ENCODE results near the gene AZIN2. TPM values are rescaled to one million over a fixed set of nuclear protein-coding genes. Genes with fewer than 3 reads are reported as not detected.

AZIN2 gene
- total RNA-seq: 10 to 100 TPM; 11.6 to 93.3 (median 42.0) TPM

GRCh38 chr1:33080885-33081553, at the start of gene AZIN2:
AZIN2 (plus strand) TSS chr1:33081153; CDS start chr1:33082250, 1,097 bp downstream.
- Histone ChIP-seq H3K27me3 (no peaks in the 10 kb centered on the region), H3K4me3 (peak within 1 kb of the TSS; percentile 50 to 82 (median 62)), H3K36me3 (no peaks in the 10 kb centered on the region), H3K4me1 (peaks cover 5 to 26% (median 17%) of the 10 kb centered on the region in 4 donors), H3K27ac (peak within 1 kb of the TSS; percentile 46 to 79 (median 72)), H3K9me3 (no peaks in the 10 kb centered on the region)
- 5% methylated on average over 21 of the region's 52 CpGs; no CpG with 5 or more reads in 1 of the 2 donors for WGBS, 2 donors (ENCODE audit: low coverage in 1 of 2)
- peak; percentile 98 for DNase-seq
- in situ Hi-C loops (cut with MboI; ENCODE audit: low pct_ligation_motif_present in 1 of 4, low pct_unique_long_range_greater_than_20kb in 1 of 4, low sequenced_read_pairs in 3 of 4): no loop called here
- TF ChIP-seq POLR2AphosphoS5 (IDR thresholded peaks at IDR 0.05) (peak; percentile 85 to 92 (median 92)), EP300 (IDR thresholded peaks at IDR 0.05; ENCODE audit: low read depth) (no peak), CTCF (IDR thresholded peaks at IDR 0.05) (peak in 2 of 5 experiments; percentile 30 to 42), POLR2A (IDR thresholded peaks at IDR 0.05) (peak; percentile 91)
- intact Hi-C loops (cut with DNase I; ENCODE audit: low total_unique reads): no loop called here

GRCh38 chr1:33031506-33031905, 49.4 kb upstream of the AZIN2 start:
- H3K27me3 ChIP-seq: no peaks in the 10 kb centered on the region
- intact Hi-C loops (cut with DNase I; ENCODE audit: low total_unique reads) (no loop called here), in situ Hi-C loops (cut with MboI; ENCODE audit: low pct_ligation_motif_present in 1 of 4, low pct_unique_long_range_greater_than_20kb in 1 of 4, low sequenced_read_pairs in 3 of 4) (no loop called here)
- no peaks in the 10 kb centered on the region for H3K36me3 ChIP-seq
- WGBS, 2 donors (ENCODE audit: low coverage in 1 of 2): 90% methylated on average over 3 to 4 of the region's 4 CpGs
- no peaks in the 10 kb centered on the region for H3K9me3 ChIP-seq
- DNase-seq: no peak
- H3K27ac ChIP-seq: peak overlapping the region in 1 of 4 donors; percentile 1
- no peak overlapping the region for H3K4me3 ChIP-seq
- TF ChIP-seq EP300 (IDR thresholded peaks at IDR 0.05; ENCODE audit: low read depth) (no peak), POLR2AphosphoS5 (IDR thresholded peaks at IDR 0.05) (no peak)
- peaks cover 11 to 64% (median 40%) of the 10 kb centered on the region in 4 donors for H3K4me1 ChIP-seq

DNA sequence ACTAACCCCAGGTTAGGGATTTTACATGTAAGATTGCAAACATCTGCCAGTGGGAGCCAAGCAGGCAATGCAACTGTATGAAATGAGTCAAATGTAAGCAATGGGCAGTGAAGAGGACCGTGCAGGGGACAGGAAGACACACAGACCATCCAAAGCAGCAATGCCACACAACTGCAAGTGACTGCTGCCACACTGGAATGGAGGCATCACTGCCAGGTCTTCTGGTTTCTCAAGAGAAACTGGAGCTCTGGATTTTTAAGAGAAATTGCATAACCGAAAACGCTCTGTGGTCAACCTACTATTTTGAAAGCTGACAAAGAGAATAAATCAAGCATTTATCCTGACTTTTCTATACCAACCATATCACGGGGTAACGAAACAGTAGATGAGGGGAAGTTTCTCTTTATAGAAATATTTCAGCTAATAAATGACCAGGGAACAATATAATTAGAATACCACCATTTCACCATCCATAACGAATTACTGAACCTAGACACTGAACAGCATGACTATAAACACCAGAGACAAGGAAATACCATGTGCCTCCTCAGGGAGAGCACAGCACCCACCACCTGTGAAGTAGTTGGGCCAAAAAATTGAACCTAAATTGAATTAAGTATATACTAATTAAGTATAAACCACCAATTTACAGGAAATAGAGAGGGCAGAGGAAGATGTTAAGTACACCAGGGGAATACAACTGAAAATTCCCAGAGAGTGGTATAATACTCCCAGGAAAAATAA, 48.7 kb upstream of the AZIN2 start:
- no peak for DNase-seq
- H3K27me3 ChIP-seq: no peaks in the 10 kb centered on the region
- TF ChIP-seq POLR2AphosphoS5 (IDR thresholded peaks at IDR 0.05): no peak
- no peak for TF ChIP-seq EP300 (IDR thresholded peaks at IDR 0.05; ENCODE audit: low read depth)
- TF ChIP-seq CTCF (IDR thresholded peaks at IDR 0.05): no peak
- TF ChIP-seq POLR2A (IDR thresholded peaks at IDR 0.05): no peak
- 69 to 78% methylated on average over 5 to 6 of the region's 6 CpGs for WGBS, 2 donors (ENCODE audit: low coverage in 1 of 2)
- in situ Hi-C loops (cut with MboI; ENCODE audit: low pct_ligation_motif_present in 1 of 4, low pct_unique_long_range_greater_than_20kb in 1 of 4, low sequenced_read_pairs in 3 of 4) (no loop called here), intact Hi-C loops (cut with DNase I; ENCODE audit: low total_unique reads) (no loop called here)
- H3K27ac ChIP-seq: no peak overlapping the region
- H3K4me1 ChIP-seq: peaks cover 11 to 67% (median 37%) of the 10 kb centered on the region in 4 donors
- H3K36me3 ChIP-seq: no peaks in the 10 kb centered on the region
- H3K4me3 ChIP-seq: no peak overlapping the region
- no peaks in the 10 kb centered on the region for H3K9me3 ChIP-seq

DNA sequence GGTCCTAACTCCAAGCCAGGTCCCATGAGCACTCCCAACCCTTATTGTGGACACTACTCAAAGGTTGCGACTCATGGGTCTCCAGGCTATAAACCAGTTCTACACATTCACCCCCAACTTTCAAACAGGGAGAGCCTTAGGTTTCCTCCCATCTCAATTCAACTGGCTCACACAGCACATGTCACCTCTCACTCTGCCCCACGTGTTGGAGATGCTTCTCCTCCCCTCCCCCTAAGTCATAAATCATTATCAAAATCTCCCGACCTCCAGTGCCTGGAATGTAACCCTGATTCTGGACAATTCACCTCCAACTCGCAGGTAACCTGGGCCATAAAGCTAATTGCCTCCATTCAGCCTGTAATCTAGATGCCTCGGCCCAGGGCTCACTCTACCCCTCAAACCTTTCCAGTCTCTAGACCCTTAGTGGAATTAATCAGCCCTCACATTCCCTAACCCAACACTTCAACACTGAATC, 44.9 kb upstream of the AZIN2 start:
- intact Hi-C loops (cut with DNase I; ENCODE audit: low total_unique reads): no loop called here
- peak overlapping the region; percentile 73 to 95 (median 91) for H3K4me3 ChIP-seq
- TF ChIP-seq POLR2AphosphoS5 (IDR thresholded peaks at IDR 0.05) (peak in 1 of 3 donors; percentile 11), EP300 (IDR thresholded peaks at IDR 0.05; ENCODE audit: low read depth) (no peak)
- H3K9me3 ChIP-seq: no peaks in the 10 kb centered on the region
- in situ Hi-C loops (cut with MboI; ENCODE audit: low pct_ligation_motif_present in 1 of 4, low pct_unique_long_range_greater_than_20kb in 1 of 4, low sequenced_read_pairs in 3 of 4): no loop called here
- peaks cover 11 to 49% (median 32%) of the 10 kb centered on the region in 4 donors for H3K4me1 ChIP-seq
- DNase-seq: no peak
- H3K27me3 ChIP-seq: no peaks in the 10 kb centered on the region
- peak overlapping the region; percentile 84 to 93 (median 90) for H3K27ac ChIP-seq
- H3K36me3 ChIP-seq: no peaks in the 10 kb centered on the region
- 0 to 3% methylated on average over 4 to 5 of the region's 5 CpGs for WGBS, 2 donors (ENCODE audit: low coverage in 1 of 2)
